Smooth muscle cell (in vitro differentiated cells): Measurements from ENCODE around the gene EIF2S1. TPM values are rescaled to one million over a fixed set of nuclear protein-coding genes. Genes with fewer than 3 reads are reported as not detected.

Source experiments
- DNase-seq: peaks from one replicate; lab custom pipeline; 2025; ENCODE audit not compliant: unreplicated experiment; lab: John Stamatoyannopoulos, UW
- H2AFZ ChIP-seq: fragments of 200-600 bp; sonication (generic); 2 replicates; pipeline ENCODE4 v1.6.0; 2016; ENCODE audit warnings: antibody characterized with exemption, low read depth, mild to moderate bottlenecking
- H3F3A ChIP-seq: fragments of 200-600 bp; sonication (generic); 2 replicates; pipeline ENCODE4 v1.6.0; 2017; ENCODE audit warnings: antibody characterized with exemption, low read depth
- H3K27ac ChIP-seq: fragments of 200-600 bp; sonication (generic); 2 replicates; pipeline ENCODE4 v1.5.1; 2016; ENCODE audit warnings: low read depth, mild to moderate bottlenecking
- H3K27me3 ChIP-seq: fragments of 200-600 bp; sonication (generic); 2 replicates; pipeline ENCODE4 v1.6.1; 2016; ENCODE audit warnings: low read depth, mild to moderate bottlenecking
- H3K36me3 ChIP-seq: fragments of 200-600 bp; sonication (generic); 2 replicates; pipeline ENCODE4 v1.5.1; 2016; ENCODE audit warnings: low read depth
- H3K4me1 ChIP-seq: fragments of 200-600 bp; sonication (generic); 2 replicates; pipeline ENCODE4 v1.5.1; 2016; ENCODE audit warnings: low read depth
- H3K4me2 ChIP-seq: fragments of 200-600 bp; sonication (generic); 2 replicates; pipeline ENCODE4 v1.6.0; 2016; ENCODE audit warnings: mild to moderate bottlenecking
- H3K4me3 ChIP-seq: fragments of 200-600 bp; sonication (generic); 2 replicates; pipeline ENCODE4 v1.5.1; 2016; ENCODE audit warnings: mild to moderate bottlenecking
- H3K79me2 ChIP-seq: fragments of 200-600 bp; sonication (generic); 2 replicates; pipeline ENCODE4 v1.6.0; 2016; ENCODE audit warnings: low read depth, mild to moderate bottlenecking
- H3K9ac ChIP-seq: fragments of 200-600 bp; sonication (generic); 2 replicates; pipeline ENCODE4 v1.6.0; 2016; ENCODE audit warnings: low read depth
- H3K9me3 ChIP-seq: fragments of 200-600 bp; sonication (generic); replicated peaks from 2 replicates; pipeline ENCODE4 v1.5.1; 2016; ENCODE audit warnings: low read depth
- H4K20me1 ChIP-seq: fragments of 200-600 bp; sonication (generic); 2 replicates; pipeline ENCODE4 v1.6.0; 2016; ENCODE audit warnings: low read depth
- WGBS: methylation state at CpG from one replicate; pipeline ENCODE4 v1.1.7; 2016; ENCODE audit warnings: low lambda C conversion rate; 5-methylcytosine and 5-hydroxymethylcytosine counted together
- polyA plus RNA-seq: library from polyadenylated mRNA; unstranded; fragments of >200 nt; fragmentation: Nextera tagmentation; extraction: Ambion mirVana; gene quantifications from 2 replicates; pipeline ENCODE4 v1.2.1, GENCODE V29; 2016
- total RNA-seq: library from RNA; depleted of rRNA; stranded (reverse); fragments of >200 nt; gene quantifications from 2 replicates; pipeline ENCODE4 v1.2.3, GENCODE V29; 2014
- TF ChIP-seq, protein P1 (sequence below): fragments of 200-600 bp; sonication (generic); IDR thresholded peaks from 2 replicates; pipeline ENCODE4 v1.5.1; 2017; ENCODE audit warnings: borderline replicate concordance, mild to moderate bottlenecking, antibody characterized with exemption; ENCODE audit not compliant: insufficient read depth, poor library complexity, severe bottlenecking

EIF2S1 gene
- total and polyA plus RNA-seq, 2 experiments from 2014 or later: 121 to 126 TPM

DNA sequence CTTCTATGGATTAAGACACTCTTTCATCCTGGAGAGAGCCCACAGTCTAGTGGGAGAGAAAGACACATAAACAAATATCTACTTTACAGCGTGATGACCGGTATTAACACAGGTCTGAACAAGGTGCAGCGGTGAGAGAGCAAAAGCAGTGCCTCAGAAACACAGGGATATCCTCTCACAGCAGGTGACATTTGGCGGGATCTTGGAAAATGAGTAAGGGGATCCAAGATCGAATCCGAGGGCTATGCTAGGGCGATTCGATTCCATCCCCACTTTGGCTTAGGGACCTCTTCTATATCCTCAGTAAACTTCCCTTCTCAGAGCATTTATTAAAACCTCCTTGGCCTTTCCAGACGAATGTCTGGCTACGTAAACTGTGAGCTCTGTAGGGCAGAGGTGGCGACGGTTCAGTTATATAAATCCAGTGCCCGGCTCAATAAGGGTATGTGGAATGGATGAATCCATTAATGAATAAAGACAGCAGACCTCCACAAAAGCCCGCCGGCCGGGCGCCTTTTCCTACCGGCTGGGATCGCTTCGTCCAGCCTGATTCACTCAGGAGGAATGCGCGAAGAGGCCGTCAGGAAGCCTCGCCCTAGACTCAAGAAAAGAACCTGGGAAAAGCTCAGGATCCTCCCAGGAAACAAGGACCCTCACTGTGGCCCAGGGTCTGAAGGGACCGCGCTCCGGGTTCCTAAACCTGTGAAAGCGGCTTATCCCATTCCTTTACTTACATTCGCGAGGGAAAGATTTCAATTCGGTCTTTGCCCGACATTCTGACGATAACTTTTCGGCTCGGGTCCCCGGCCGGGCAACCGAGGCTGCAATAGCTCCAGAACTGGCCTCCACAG is 979 bp upstream of the EIF2S1 start:
- peaks cover 6% of the 10 kb centered on the region for H3F3A ChIP-seq
- peak overlapping the region; percentile 77 for H3K4me3 ChIP-seq
- peak overlapping the region; percentile 100 for H3K27ac ChIP-seq
- DNase-seq: no peak
- peak overlapping the region; percentile 97 for H3K4me2 ChIP-seq
- TF ChIP-seq, protein P1, sequence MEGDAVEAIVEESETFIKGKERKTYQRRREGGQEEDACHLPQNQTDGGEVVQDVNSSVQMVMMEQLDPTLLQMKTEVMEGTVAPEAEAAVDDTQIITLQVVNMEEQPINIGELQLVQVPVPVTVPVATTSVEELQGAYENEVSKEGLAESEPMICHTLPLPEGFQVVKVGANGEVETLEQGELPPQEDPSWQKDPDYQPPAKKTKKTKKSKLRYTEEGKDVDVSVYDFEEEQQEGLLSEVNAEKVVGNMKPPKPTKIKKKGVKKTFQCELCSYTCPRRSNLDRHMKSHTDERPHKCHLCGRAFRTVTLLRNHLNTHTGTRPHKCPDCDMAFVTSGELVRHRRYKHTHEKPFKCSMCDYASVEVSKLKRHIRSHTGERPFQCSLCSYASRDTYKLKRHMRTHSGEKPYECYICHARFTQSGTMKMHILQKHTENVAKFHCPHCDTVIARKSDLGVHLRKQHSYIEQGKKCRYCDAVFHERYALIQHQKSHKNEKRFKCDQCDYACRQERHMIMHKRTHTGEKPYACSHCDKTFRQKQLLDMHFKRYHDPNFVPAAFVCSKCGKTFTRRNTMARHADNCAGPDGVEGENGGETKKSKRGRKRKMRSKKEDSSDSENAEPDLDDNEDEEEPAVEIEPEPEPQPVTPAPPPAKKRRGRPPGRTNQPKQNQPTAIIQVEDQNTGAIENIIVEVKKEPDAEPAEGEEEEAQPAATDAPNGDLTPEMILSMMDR: no peak
- H3K9ac ChIP-seq: peak overlapping the region; percentile 99
- no peaks in the 10 kb centered on the region for H3K36me3 ChIP-seq
- WGBS: 2% methylated on average over 38 of the region's 38 CpGs
- H3K79me2 ChIP-seq: peaks cover 88% of the 10 kb centered on the region
- peaks cover 18% of the 10 kb centered on the region for H3K4me1 ChIP-seq
- H3K27me3 ChIP-seq: no peaks in the 10 kb centered on the region
- no peaks in the 10 kb centered on the region for H3K9me3 ChIP-seq
- peaks cover 81% of the 10 kb centered on the region for H4K20me1 ChIP-seq
- H2AFZ ChIP-seq: peak overlapping the region; percentile 60

DNA sequence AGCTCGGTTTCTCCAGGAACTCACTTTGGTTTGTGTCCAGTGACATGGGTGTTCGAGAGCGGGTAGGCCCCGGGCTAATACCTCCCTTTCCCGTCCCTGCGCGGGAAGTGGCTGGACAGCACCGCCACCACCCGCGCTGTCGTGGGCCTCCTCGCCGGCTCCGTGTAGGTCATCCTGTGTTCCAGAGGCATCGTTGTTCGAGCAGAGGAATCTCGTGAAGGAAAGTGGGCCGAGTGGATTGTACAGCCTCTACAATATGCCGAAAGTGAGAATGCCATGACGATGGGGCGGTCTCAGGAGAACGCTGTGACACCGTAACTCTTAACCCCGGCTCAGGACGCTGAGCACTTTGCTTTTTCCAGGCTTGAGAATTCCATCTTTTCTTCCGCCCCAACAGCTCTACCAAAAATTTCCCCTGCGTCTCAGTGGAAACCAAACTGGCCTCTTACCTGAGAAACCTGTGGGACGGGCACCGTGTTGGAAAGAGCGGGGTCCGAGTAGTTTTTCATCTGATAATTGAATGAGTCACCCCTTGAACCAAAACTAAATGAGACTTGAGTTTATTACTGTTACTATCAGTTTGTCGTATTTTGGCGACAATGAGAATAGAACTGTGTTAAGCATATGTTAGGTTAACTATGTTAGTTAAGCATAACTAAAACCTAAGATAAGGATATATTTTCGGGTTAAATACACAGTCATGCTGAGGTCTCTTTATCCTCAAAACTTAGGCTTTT is 510 bp downstream of the EIF2S1 start:
- Histone ChIP-seq H3K9me3 (no peaks in the 10 kb centered on the region), H2AFZ (peak overlapping the region; percentile 74), H3K79me2 (peaks cover 87% of the 10 kb centered on the region), H3K36me3 (peaks cover 10% of the 10 kb centered on the region), H3K4me2 (peak overlapping the region; percentile 95), H4K20me1 (peaks cover 72% of the 10 kb centered on the region), H3K27ac (peak overlapping the region; percentile 100), H3K27me3 (no peaks in the 10 kb centered on the region), H3K4me1 (peaks cover 18% of the 10 kb centered on the region), H3F3A (peaks cover 6% of the 10 kb centered on the region), H3K4me3 (peak overlapping the region; percentile 77), H3K9ac (peak overlapping the region; percentile 99)
- 2% methylated on average over 34 of the region's 34 CpGs for WGBS
- no peak for DNase-seq
- TF ChIP-seq, protein P1: no peak

- Histone ChIP-seq H3K27ac (no peak overlapping the region), H3K36me3 (peaks cover 24% of the 10 kb centered on the region), H3K79me2 (peaks cover 74% of the 10 kb centered on the region), H3K4me2 (no peak overlapping the region), H2AFZ (no peak overlapping the region), H4K20me1 (peaks cover 50% of the 10 kb centered on the region), H3F3A (no peaks in the 10 kb centered on the region), H3K4me3 (no peak overlapping the region), H3K4me1 (peaks cover 9% of the 10 kb centered on the region), H3K9ac (no peak overlapping the region), H3K9me3 (no peaks in the 10 kb centered on the region), H3K27me3 (no peaks in the 10 kb centered on the region)
- 97% methylated on average over 4 of the region's 4 CpGs for WGBS
- no peak for DNase-seq
- TF ChIP-seq, protein P1: no peak
Measured at GRCh38 chr14:67365476-67365875, 5.3 kb downstream of the EIF2S1 start.
